GM12875 (cell line): ENCODE data around the gene CXCL17.

Experiments used
- H3K4me3 ChIP-seq: one replicate; pipeline ENCODE4 v1.5.1; 2011; ENCODE audit warnings: low read depth, low read length, control low read depth
- TF ChIP-seq, protein P1 (sequence below): IDR thresholded peaks from 2 replicates; pipeline ENCODE4 v1.5.1; 2011; ENCODE audit warnings: low read depth, mild to moderate bottlenecking, control low read depth, inconsistent platforms, low read length, moderate library complexity, borderline replicate concordance; ENCODE audit not compliant: insufficient read depth

Gene CXCL17

DNA sequence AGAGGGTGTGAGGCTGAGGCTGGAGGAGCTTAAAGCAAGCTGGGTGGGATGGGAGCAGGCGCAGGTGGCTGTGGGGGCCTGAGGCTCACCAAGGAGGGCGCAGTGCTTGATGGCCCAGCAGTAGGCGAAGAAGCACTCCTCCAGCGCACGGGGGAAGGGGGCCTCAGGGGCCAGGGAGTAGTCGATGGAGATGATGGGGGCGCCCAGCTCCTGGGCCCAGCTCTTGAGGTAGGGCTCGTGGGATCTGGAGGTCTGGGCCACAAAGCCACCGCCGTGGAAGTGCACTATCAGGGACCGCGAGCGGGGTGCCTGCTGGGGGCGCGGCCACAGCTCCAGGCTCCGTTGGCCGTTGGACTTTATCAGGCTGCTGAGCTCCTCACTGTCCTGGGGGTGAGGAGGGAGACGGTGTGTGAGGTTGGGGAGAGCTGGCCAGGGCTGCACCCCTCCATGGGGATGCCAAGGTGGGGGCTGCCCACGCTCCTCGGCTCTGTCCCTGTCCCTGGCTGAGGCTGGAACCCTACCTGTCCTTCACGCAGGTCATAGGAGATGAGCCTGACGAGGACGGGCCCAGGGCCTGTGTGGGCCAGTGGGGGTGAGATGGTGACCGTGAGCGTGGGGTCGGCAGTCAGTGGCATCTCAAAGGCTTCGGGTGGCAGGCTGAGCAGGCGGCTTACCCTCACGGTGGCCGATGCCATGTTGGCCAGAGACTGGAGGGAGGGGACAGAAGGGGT is 35.5 kb downstream of the CXCL17 start:
- TF ChIP-seq, protein P1, sequence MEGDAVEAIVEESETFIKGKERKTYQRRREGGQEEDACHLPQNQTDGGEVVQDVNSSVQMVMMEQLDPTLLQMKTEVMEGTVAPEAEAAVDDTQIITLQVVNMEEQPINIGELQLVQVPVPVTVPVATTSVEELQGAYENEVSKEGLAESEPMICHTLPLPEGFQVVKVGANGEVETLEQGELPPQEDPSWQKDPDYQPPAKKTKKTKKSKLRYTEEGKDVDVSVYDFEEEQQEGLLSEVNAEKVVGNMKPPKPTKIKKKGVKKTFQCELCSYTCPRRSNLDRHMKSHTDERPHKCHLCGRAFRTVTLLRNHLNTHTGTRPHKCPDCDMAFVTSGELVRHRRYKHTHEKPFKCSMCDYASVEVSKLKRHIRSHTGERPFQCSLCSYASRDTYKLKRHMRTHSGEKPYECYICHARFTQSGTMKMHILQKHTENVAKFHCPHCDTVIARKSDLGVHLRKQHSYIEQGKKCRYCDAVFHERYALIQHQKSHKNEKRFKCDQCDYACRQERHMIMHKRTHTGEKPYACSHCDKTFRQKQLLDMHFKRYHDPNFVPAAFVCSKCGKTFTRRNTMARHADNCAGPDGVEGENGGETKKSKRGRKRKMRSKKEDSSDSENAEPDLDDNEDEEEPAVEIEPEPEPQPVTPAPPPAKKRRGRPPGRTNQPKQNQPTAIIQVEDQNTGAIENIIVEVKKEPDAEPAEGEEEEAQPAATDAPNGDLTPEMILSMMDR: no peak
- no peak overlapping the region for H3K4me3 ChIP-seq

GRCh38 chr19:42406111-42406510 is 36.6 kb downstream of the CXCL17 start:
- H3K4me3 ChIP-seq: no peak overlapping the region
- TF ChIP-seq, protein P1: no peak

DNA sequence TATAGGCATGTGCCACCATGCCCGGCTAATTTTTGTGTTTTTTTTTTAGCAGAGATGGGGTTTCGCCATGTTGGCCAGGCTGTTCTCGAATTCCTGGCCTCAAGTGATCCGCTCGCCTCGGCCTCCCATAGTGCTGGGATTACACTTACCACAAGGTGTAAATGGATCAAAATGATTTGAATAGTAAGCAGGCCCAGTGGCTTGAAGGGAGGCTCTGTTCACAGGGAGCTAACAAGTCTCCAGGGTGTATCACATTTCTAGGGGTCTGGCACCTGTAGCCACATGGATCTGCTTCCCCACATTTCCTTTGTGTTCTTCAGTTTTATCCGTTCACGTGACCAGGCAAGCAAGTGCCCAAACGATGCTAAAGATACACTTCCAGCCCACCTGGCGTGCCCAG is 39.2 kb downstream of the CXCL17 start:
- TF ChIP-seq, protein P1: no peak
- no peak overlapping the region for H3K4me3 ChIP-seq

DNA sequence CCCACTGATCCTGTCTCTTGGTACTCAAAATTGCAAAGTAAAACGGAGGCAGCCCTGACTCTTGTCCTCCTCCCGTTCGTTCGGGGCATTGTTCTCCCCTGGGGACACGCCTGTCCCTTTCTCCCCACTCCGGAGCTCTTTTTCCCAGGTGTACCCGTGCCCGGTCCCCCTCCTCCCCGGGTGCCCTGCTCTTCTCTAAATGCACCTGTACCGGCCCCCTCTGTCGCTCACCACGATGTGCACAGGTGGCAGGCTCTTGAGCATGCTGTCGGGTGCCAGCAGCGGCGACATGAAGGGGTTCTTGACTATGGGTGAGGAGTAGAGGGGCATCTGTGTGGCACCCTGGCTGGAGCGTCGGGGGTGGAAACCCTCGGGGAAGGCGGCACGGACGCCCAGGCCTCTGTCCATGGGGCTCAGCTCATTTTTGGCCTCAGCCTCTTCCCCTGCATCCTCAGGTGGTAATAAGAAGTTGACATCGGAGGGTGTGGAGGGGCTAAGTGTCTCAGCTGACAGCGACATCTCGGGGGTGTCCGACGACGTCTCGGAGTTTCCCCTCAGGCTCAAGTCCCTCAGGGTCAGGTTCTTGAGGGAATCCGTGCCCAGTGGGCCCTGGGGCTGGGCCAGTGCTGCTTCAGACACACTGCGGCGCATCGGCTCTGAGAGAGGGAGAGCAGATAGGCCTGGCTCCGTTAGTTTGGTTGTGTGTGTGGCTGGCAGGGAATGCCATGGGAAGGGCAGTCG is 40.2 kb downstream of the CXCL17 start:
- TF ChIP-seq, protein P1: no peak
- H3K4me3 ChIP-seq: no peak overlapping the region

GRCh38 chr19:42401365-42402303 is 41.1 kb downstream of the CXCL17 start:
- H3K4me3 ChIP-seq: peak overlapping the region; percentile 50
- TF ChIP-seq, protein P1: peak; percentile 75

GRCh38 chr19:42400404-42400803 is 42.3 kb downstream of the CXCL17 start:
- no peak overlapping the region for H3K4me3 ChIP-seq
- TF ChIP-seq, protein P1: no peak
